ENCODE data around the gene KRT15.
A peak's percentile ranks its signal among the peaks of the same experiment; 100 is the strongest.

The KRT15 gene

DNA sequence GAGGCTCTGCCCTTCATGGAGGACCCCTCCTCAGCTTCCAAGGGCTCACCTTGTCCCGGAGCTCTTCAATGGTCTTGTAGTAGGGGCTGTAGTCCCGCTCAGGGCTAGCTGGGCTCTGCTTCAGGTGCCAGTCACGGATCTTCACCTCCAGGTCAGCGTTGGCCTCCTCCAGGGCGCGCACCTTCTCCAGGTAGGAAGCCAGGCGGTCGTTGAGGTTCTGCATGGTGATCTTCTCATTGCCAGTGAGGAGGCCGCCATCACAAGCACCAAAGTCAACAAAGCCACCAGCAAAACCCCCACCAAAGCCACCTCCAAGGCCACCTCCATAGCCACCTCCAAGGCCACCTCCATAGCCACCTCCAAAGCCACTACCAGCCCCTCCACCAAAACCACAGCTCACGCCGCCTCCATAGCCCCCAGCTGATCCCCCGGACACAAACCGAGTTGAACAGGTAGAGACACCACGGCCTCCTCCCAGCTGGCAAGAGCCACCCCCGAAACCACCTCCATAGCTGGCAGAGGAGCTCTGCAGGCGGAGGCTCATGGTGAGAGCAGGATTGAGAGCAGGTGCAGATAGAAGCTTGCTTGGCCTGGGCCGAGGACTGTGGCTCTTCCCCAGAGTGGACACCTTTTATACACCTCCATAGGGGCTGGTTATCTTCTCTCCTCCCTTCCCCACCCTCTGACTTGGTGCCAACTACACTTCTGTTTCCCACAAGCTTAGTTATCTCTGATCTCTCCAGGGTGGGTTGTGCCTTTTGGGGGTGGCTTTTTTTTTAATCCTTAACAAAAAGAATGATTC is 13.5 kb downstream of the KRT15 start, which contains the start of gene KRT13:
TSS of gene KRT13 (minus strand) at position 606 of the 802 bp plus-strand sequence. CDS start at position 544, 62 bp downstream.
- TF ChIP-seq CTCF (IDR thresholded peaks at IDR 0.05): no peak
- no peaks in the 10 kb centered on the region for H3K9me3 ChIP-seq
- no peaks in the 10 kb centered on the region for H3K27me3 ChIP-seq
- peaks cover 16 to 22% of the 10 kb centered on the region in 2 experiments for H3K4me1 ChIP-seq (ENCODE audit: control insufficient read depth in 1 of 2, insufficient read depth in 1 of 2, low read depth in 1 of 2, low read length in 1 of 2)
- peak within 1 kb of the TSS; percentile 31 for H3K27ac ChIP-seq
- H3K36me3 ChIP-seq: no peaks in the 10 kb centered on the region
- no peak within 1 kb of the TSS for H3K4me3 ChIP-seq (ENCODE audit: low read depth in 1 of 2, low read length in 1 of 2)

GRCh38 chr17:41504246-41504977 is 14.3 kb downstream of the KRT15 start:
- H3K4me1 ChIP-seq (ENCODE audit: control insufficient read depth in 1 of 2, insufficient read depth in 1 of 2, low read depth in 1 of 2, low read length in 1 of 2): peaks cover 24 to 27% of the 10 kb centered on the region in 2 experiments
- H3K27me3 ChIP-seq: no peaks in the 10 kb centered on the region
- no peaks in the 10 kb centered on the region for H3K36me3 ChIP-seq
- no peaks in the 10 kb centered on the region for H3K9me3 ChIP-seq
- no peak overlapping the region for H3K4me3 ChIP-seq (ENCODE audit: low read depth in 1 of 2, low read length in 1 of 2)
- peak overlapping the region; percentile 8 for H3K27ac ChIP-seq
- TF ChIP-seq CTCF (IDR thresholded peaks at IDR 0.05): no peak

- H3K9me3 ChIP-seq: no peaks in the 10 kb centered on the region
- H3K4me1 ChIP-seq (ENCODE audit: control insufficient read depth in 1 of 2, insufficient read depth in 1 of 2, low read depth in 1 of 2, low read length in 1 of 2): peaks cover 37 to 40% of the 10 kb centered on the region in 2 experiments
- no peaks in the 10 kb centered on the region for H3K36me3 ChIP-seq
- no peak for TF ChIP-seq CTCF (IDR thresholded peaks at IDR 0.05)
- H3K27ac ChIP-seq: no peak overlapping the region
- no peaks in the 10 kb centered on the region for H3K27me3 ChIP-seq
- no peak overlapping the region for H3K4me3 ChIP-seq (ENCODE audit: low read depth in 1 of 2, low read length in 1 of 2)
Measured at GRCh38 chr17:41503202-41503601, 15.5 kb downstream of the KRT15 start.

DNA sequence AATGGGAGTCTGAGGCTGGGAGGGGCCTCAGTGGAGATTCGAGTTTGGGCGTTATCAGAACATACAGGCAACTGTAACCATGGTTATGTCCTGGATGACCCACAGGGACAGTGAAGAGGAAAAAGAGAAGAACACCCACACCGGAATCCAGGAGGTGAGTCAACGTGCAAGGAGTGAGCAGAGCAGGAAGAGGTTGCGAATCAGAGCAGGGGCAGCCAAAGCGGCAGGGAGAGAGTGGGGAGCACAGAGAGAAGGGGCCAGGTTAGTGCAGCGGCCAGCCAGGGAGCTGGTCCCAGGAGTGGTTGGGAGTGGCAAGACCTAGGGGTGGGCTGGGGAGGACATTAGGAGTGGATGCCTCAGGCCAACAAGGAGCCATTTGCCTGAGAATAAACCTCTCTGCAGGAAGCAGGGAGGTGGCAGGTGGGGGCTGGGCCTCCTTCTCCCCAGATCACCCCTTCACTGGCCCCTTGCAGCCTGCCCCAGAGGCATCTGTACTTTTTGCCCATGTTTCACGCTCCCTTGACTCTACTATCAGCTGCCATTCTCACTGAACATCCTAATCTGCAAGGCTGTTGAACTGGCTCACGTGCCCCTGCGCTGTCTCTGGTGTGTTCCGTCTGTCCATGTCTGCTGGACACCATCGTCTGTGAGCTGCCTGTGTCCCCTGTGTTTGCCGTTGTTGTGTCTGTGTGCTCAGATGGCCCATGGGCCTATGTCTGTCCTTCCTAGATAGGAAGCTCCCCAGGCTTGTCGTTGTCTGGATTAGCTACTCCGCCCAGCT is 18.4 kb downstream of the KRT15 start:
- no peaks in the 10 kb centered on the region for H3K27me3 ChIP-seq
- TF ChIP-seq CTCF (IDR thresholded peaks at IDR 0.05): no peak
- peak overlapping the region; percentile 48 to 55 for H3K4me3 ChIP-seq (ENCODE audit: low read depth in 1 of 2, low read length in 1 of 2)
- H3K36me3 ChIP-seq: no peaks in the 10 kb centered on the region
- peak overlapping the region; percentile 100 for H3K27ac ChIP-seq
- no peaks in the 10 kb centered on the region for H3K9me3 ChIP-seq
- H3K4me1 ChIP-seq (ENCODE audit: control insufficient read depth in 1 of 2, insufficient read depth in 1 of 2, low read depth in 1 of 2, low read length in 1 of 2): peaks cover 57 to 62% of the 10 kb centered on the region in 2 experiments

GRCh38 chr17:41499714-41500113 is 19.0 kb downstream of the KRT15 start:
- no peak for TF ChIP-seq CTCF (IDR thresholded peaks at IDR 0.05)
- Histone ChIP-seq H3K36me3 (no peaks in the 10 kb centered on the region), H3K27ac (peak overlapping the region; percentile 100), H3K4me3 (ENCODE audit: low read depth in 1 of 2, low read length in 1 of 2) (peak overlapping the region; percentile 48 to 55), H3K9me3 (no peaks in the 10 kb centered on the region), H3K27me3 (no peaks in the 10 kb centered on the region), H3K4me1 (ENCODE audit: control insufficient read depth in 1 of 2, insufficient read depth in 1 of 2, low read depth in 1 of 2, low read length in 1 of 2) (peaks cover 57 to 62% of the 10 kb centered on the region in 2 experiments)
